Mononuclear cell (primary cell): Measurements from ENCODE around the gene GSTM4. TPM values are rescaled to one million over a fixed set of nuclear protein-coding genes. Genes with fewer than 3 reads are reported as not detected.
"Not testable (repeated sequence)": the region's sequence is repeated elsewhere in the genome, so short reads cannot be mapped to it uniquely, and the experiment has no call there.

Experiments
- H3K27me3 ChIP-seq: 2 replicates; pipeline ENCODE4 v1.6.0; 2011; ENCODE audit warnings: low read length, control low read depth; ENCODE audit not compliant: insufficient read depth
- H3K4me1 ChIP-seq: 2 replicates; pipeline ENCODE4 v1.5.1; 2011; ENCODE audit warnings: mild to moderate bottlenecking, low read length, control low read depth; ENCODE audit not compliant: insufficient read depth
- H3K4me3 ChIP-seq: 2 replicates; pipeline ENCODE4 v1.5.1; 2011; ENCODE audit warnings: mild to moderate bottlenecking, low read length, moderate library complexity
- H3K9me3 ChIP-seq: 2 replicates; pipeline ENCODE4 v1.5.1; 2011; ENCODE audit warnings: low read depth, mild to moderate bottlenecking, control low read depth, low read length
- total RNA-seq: library from RNA; depleted of rRNA; stranded (reverse); fragments of >200 nt; gene quantifications from one replicate; pipeline ENCODE4 v1.2.3, GENCODE V29; 2012

The GSTM4 gene
- total RNA-seq, 1 donor: 8.4 TPM

DNA sequence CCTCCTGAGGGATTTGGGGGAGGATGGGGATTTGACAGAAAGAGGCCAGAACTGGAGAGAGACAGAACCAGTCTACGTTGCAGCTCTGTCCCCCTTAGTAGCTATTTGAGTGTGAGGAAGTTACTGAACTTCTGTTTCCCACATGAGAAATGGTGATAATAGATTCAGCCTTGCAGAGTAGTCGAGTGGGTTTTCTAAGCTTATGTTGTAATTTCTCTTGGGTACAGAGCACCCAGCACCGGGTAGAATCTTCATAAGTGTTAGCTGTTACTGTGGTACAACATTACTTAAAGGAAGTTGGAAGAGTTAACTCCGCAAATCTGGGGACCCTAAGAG is 4.8 kb downstream of the GSTM4 start:
- H3K27me3 ChIP-seq, H3K9me3 ChIP-seq, H3K4me3 ChIP-seq: not testable (repeated sequence)
- peaks cover 14% of the 10 kb centered on the region for H3K4me1 ChIP-seq

DNA sequence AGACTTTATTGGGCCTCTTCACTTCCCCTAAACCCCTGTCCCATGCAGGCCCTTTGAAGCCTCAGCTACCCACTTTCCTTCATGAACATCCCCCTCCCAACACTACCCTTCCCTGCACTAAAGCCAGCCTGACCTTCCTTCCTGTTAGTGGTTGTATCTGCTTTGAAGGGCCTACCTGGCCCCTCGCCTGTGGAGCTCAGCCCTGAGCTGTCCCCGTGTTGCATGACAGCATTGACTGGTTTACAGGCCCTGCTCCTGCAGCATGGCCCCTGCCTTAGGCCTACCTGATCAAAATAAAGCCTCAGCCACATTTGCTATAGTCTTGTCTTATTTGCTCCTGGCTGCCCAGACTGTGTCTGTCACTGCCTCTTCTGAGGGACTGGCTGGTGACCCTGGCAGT is 5.5 kb downstream of the GSTM4 start:
- H3K4me3 ChIP-seq: no peak overlapping the region
- no peaks in the 10 kb centered on the region for H3K27me3 ChIP-seq
- no peaks in the 10 kb centered on the region for H3K9me3 ChIP-seq
- H3K4me1 ChIP-seq: peaks cover 11% of the 10 kb centered on the region

DNA sequence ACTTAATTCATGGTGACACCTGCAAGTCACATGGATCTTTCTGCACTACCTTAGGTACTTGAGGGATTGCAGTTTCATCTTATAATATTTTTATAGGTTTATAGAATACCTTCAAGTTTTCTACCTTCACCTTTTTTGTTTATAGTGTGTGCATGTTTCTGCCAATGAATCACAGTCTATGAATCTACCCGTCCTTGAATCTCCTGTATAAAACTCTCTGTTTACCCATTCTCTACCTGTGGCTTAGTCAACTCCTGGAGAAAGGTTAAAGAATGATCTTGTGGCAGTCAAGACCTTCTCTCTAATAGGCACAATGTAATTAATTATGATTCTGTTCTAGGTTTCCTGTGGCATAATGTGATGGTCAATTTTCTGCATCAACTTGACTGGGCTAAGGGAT is 8.8 kb downstream of the GSTM4 start:
- Histone ChIP-seq H3K9me3 (no peaks in the 10 kb centered on the region), H3K4me3 (no peak overlapping the region), H3K4me1 (peaks cover 12% of the 10 kb centered on the region), H3K27me3 (no peaks in the 10 kb centered on the region)

DNA sequence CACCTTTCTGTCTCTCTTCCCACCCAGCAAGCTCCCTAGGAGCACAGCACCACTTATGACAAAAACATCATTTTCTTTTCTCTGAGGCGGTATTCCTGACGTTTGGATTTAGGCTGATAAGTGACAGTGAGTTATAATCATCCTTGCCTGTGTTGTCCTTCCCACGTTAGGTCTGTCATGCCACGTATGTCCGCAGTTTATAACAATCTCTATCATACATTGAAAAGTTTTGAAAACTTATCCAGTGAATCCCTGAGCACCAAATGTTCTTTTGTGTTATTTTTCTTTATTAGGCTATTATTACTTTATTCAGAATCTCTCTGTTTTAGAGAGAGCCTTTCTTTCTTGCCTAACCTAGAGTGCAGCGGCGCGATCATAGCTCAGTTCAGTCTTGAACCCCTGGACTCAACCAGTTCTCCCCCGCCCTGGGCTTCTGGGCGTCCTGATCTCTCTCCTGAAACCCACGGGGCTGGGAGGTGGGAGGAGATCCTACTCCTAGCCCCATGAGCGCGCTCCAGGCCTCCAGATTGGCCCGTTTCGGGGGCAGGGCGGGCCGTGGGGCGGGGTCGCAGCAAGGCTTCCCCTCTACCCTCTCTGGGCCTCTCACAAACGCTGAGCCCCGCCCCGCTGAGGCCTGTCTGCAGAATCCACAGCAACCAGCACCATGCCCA is 11.7 kb downstream of the GSTM4 start, which contains the start of gene GSTM2:
GSTM2 (plus strand) TSS at position 606 of the 671 bp plus-strand sequence; CDS start at position 665, 59 bp downstream.
- Histone ChIP-seq H3K27me3 (no peaks in the 10 kb centered on the region), H3K9me3 (no peaks in the 10 kb centered on the region), H3K4me3 (no peak within 1 kb of the TSS), H3K4me1 (peaks cover 12% of the 10 kb centered on the region)

DNA sequence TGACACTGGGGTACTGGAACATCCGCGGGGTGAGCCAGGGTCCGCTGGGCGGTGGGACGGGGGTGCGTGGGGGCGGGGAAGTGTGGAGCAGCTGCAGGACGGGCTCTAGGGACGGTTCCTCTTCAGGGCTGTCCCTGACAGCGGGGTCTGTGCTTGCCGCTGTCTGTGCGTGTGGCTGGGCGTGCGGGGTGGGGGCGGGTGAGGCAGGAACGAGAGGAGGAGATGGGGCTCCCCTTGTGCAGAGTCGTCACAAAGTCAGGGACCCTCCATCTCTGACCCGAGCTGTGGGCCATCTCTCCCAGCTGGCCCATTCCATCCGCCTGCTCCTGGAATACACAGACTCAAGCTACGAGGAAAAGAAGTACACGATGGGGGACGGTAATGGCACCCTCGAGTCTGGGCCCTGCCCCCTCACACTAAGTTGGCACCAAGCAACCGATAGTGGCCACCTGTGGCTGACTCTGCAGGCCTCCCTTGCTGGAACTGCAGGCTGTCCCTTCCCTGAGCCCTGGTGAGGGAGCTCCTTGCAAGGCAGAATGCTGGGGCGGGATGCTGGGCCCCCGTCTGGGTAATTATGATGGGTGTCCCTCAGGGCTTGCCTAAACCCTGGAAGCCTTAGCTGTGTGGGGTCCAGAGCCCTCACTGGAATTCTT is 12.3 kb downstream of the GSTM4 start:
- no peaks in the 10 kb centered on the region for H3K27me3 ChIP-seq
- H3K4me1 ChIP-seq: peaks cover 12% of the 10 kb centered on the region
- no peaks in the 10 kb centered on the region for H3K9me3 ChIP-seq
- H3K4me3 ChIP-seq: no peak overlapping the region

DNA sequence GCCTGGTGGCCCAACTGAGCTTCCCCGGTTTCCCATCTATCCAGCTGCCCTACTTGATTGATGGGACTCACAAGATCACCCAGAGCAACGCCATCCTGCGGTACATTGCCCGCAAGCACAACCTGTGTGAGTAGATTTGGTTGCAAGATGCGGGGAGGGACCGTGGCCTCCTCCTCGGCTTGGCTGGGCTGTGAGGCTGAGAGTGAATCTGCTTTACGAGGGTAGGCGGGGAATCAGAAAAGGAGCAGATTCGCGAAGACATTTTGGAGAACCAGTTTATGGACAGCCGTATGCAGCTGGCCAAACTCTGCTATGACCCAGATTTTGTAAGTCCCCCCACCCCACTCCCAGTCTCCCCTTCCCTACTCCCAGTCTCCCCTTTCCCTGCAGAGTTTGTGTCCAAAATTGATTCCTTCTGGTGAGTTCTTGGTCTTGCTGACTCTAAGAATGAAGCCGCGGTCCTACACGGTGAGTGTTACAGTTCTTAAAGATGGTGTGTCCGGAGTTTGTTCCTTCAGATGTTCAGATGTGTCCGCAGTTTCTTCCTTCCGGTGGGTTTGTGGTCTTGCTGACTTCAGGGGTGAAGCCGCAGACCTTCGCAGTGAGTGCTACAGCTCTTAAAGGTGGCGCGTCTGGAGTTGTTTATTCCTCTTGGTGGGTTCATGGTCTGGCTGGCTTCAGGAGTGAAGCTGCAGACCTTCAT is 13.5 kb downstream of the GSTM4 start:
- Histone ChIP-seq H3K27me3 (no peaks in the 10 kb centered on the region), H3K4me3 (no peak overlapping the region), H3K9me3 (no peaks in the 10 kb centered on the region), H3K4me1 (peaks cover 12% of the 10 kb centered on the region)

DNA sequence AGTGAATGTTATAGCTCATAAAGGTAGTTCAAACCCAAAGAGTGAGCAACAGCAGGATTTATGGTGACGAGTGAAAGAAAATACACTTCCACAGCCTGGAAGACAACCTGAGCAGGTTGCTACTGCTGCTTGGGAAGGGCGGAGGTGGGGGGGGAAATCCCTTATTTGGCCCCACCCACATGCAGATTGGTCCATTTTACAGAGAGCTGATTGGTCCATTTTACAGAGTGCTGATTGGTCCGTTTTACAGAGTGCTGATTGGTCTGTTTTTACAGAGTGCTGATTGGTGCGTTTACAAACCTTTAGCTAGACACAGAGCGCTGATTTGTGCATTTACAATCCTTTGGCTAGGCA is 14.0 kb downstream of the GSTM4 start:
- not testable (repeated sequence) for H3K9me3 ChIP-seq, H3K4me3 ChIP-seq, H3K27me3 ChIP-seq
- peaks cover 12% of the 10 kb centered on the region for H3K4me1 ChIP-seq

DNA sequence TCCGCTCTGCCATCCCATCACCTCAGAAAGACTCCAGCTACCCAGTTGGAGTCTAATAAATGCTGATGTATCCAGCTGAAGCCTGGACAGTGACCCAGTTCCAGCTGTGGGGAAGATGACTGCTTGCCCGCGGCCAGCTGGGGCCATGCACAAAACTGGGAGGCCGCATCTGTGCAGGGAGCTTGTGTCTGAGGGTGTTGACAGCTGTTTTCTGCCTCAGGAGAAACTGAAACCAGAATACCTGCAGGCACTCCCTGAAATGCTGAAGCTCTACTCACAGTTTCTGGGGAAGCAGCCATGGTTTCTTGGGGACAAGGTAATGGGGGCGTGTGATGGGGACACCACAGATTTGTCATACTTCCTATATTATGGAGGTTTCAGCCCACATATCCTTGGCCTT is 15.2 kb downstream of the GSTM4 start:
- H3K4me3 ChIP-seq: no peak overlapping the region
- H3K9me3 ChIP-seq: no peaks in the 10 kb centered on the region
- H3K27me3 ChIP-seq: no peaks in the 10 kb centered on the region
- peaks cover 12% of the 10 kb centered on the region for H3K4me1 ChIP-seq

DNA sequence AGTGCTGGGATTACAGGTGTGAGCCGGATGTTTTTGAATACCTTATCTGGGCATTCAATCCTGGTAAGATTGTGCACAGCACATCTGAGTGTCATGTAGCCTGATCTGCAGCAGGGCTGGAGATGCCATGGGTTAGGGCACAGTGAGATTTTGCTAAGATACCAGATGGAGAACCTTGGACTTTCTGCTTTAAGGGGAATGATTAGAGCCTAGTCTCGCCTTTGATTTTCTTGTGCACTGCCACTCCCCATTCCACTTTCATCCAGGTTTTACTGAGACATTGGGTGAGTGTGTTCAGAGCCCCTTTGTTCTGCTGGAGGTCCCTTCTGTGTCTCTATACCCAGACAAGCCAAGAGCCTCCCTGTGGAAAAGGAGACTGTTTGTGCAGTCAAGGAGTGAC is 18.0 kb downstream of the GSTM4 start:
- not testable (repeated sequence) for H3K9me3 ChIP-seq, H3K4me1 ChIP-seq, H3K4me3 ChIP-seq, H3K27me3 ChIP-seq

DNA sequence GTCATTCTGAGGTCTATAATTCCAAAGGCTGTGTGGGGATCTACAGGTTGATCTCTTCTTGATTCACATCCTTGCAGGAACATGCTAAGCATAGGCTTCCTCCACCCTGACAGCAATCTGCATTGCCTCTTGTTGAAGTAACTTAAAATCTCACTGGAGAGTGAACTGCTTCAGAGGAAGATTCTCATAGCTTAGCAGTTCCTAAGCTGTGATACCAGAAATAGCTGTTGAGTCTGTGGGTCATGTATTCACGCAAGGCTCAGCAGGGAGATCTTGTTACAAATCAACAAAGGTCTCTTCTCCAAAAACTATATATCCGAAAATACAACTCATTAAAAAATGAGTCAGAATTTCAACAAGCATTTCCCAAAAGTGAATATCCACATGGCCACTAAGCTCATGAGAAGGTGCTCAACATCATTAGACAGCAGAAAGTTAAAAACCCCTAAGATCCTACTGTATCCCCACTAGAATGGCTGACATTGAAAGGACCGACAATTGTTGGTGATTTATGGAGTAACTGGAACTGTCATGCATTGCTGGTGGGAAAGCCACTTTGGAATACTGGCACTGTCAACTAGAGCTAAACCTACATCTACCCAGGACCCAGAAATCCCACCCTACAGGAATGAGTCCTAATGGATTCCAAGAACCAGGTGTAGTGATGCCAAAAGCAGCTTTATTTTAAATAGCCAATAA is 20.9 kb downstream of the GSTM4 start:
- H3K9me3 ChIP-seq, H3K27me3 ChIP-seq, H3K4me3 ChIP-seq, H3K4me1 ChIP-seq: not testable (repeated sequence)

DNA sequence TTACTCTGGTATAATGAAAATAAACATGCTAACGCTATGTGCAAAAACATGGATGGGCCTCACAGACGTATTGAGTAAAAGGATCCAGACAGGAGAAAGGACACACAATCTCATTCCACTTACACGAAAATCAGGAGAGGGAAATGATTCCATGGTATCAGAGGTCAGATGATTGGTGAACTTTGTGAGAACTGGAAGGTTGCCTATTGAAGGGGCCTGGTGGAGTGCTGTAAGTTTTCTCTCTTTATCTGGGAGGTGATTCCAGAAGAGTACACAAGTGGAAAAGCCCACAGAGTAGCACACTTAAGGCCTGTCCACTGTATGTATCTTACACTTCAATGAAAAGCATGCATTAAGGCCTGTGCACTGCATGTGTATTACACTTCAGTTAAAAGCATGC is 21.6 kb downstream of the GSTM4 start:
- H3K4me3 ChIP-seq: no peak overlapping the region
- H3K4me1 ChIP-seq: no peaks in the 10 kb centered on the region
- H3K9me3 ChIP-seq: no peaks in the 10 kb centered on the region
- no peaks in the 10 kb centered on the region for H3K27me3 ChIP-seq

DNA sequence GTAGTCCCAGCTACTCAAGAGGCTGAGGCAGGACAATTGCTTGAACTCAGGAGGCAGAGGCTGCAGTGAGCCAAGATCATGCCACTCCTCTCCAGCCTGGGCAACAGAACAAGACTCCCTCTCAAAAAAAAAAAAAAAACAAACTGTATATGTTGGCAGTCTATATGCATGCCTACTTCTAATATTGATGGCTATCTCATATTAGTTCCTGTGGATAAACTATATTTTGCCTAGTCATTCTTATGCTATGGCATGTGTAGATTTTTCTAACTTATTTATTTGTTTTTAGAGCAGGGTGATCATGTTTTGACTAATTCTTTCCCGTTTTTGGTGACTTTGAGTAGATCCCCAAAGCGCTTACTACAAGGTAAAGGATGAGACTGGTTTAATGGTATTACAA is 22.7 kb downstream of the GSTM4 start:
- H3K4me1 ChIP-seq, H3K9me3 ChIP-seq, H3K4me3 ChIP-seq, H3K27me3 ChIP-seq: not testable (repeated sequence)

DNA sequence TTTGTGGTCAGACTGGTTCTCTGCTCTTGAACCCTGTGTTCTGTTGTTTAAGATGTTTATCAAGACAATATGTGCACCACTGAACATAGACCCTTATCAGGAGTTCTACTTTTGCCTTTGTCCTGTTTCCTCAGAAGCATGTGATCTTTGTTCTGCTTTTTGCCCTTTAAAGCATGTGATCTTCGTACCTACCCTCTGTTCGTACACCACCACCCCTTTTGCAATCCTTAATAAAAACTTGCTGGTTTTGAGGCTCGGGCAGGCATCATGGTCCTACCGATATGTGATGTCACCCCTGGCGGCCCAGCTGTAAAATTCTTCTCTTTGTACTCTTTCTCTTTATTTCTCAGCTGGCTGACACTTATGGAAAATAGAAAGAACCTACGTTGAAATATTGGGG is 28.9 kb downstream of the GSTM4 start:
- not testable (repeated sequence) for H3K4me3 ChIP-seq, H3K9me3 ChIP-seq, H3K4me1 ChIP-seq, H3K27me3 ChIP-seq

DNA sequence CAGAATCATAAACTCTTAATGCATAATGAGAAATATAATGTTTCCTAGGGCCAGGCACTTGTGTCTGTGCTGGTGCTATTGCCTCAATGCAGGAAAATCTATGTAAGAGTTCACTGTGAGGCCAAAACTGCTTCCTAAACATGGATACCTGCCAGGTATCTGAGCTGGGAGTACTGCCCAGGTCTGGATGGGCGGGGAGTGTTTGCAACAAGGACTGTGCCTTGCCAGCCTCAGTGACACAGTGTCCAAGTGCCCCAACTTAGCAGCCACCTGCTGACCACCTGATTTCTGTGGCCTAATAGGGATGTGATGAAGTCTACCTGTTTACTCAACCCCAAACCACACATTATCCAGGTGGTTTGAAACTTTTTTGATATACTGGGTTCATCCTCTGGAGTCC is 29.5 kb downstream of the GSTM4 start:
- H3K4me3 ChIP-seq, H3K27me3 ChIP-seq, H3K9me3 ChIP-seq, H3K4me1 ChIP-seq: not testable (repeated sequence)

DNA sequence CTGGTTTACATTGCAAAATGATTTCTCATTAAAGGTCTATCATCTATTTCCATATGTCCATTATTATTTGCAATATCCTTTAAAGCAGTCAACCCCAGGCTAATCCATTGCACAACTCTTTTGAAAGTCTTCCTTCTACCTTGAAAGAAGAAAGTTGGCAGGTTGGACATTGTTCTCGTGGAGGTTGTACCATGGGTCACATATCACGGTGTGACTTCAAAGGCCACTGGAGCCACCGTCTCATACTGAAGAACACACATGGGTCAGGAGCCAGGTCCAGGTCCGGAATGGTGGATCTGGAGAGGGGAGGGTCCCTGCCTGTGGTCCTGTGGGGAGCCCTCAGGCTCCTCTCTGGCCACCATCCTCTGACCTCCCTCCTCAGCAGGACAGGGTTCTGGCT is 30.0 kb downstream of the GSTM4 start:
- not testable (repeated sequence) for H3K9me3 ChIP-seq, H3K27me3 ChIP-seq, H3K4me3 ChIP-seq, H3K4me1 ChIP-seq
